ENCODE results near the gene SHB.
"Not testable (repeated sequence)": the region's sequence is repeated elsewhere in the genome, so short reads cannot be mapped to it uniquely, and the experiment has no call there.

SHB gene

GRCh38 chr9:37914154-37914551 lies 154.9 kb downstream of the SHB start:
- DNase-seq: no peak

GRCh38 chr9:37913480-37914153 lies 155.4 kb downstream of the SHB start:
- peak; percentile 65 to 97 for DNase-seq

- DNase-seq: no peak
Measured at GRCh38 chr9:37911271-37911681, 157.8 kb downstream of the SHB start.

GRCh38 chr9:37910271-37910670 lies 158.8 kb downstream of the SHB start:
- DNase-seq: no peak

- not testable (repeated sequence) for DNase-seq
Measured at GRCh38 chr9:37909836-37910235, 159.2 kb downstream of the SHB start.

- no peak for DNase-seq
Measured at GRCh38 chr9:37909326-37909725, 159.7 kb downstream of the SHB start.

- no peak for DNase-seq
Measured at GRCh38 chr9:37908698-37909186, 160.3 kb downstream of the SHB start.

GRCh38 chr9:37908283-37908682 lies 160.7 kb downstream of the SHB start:
- DNase-seq: no peak

- no peak for DNase-seq
Measured at GRCh38 chr9:37906312-37907239, 162.5 kb downstream of the SHB start.

GRCh38 chr9:37905776-37906175 lies 163.3 kb downstream of the SHB start:
- no peak for DNase-seq

GRCh38 chr9:37905131-37905505 lies 163.9 kb downstream of the SHB start:
- no peak for DNase-seq

GRCh38 chr9:37904445-37905130 lies 164.4 kb downstream of the SHB start:
- DNase-seq: no peak

GRCh38 chr9:37903647-37904444 lies 165.2 kb downstream of the SHB start, which contains the start of gene SLC25A51:
SLC25A51 (minus strand) TSS chr9:37904127; CDS start chr9:37888550, 15,577 bp downstream.
- DNase-seq: peak; percentile 79 to 97

- no peak for DNase-seq
Measured at GRCh38 chr9:37902796-37903646, 166.0 kb downstream of the SHB start.

- DNase-seq: no peak
Measured at GRCh38 chr9:37902131-37902530, 166.9 kb downstream of the SHB start.

- no peak for DNase-seq
Measured at GRCh38 chr9:37899041-37899440, 170.0 kb downstream of the SHB start.

GRCh38 chr9:37897665-37898064 lies 171.4 kb downstream of the SHB start:
- DNase-seq: no peak

GRCh38 chr9:37892063-37892462 lies 177.0 kb downstream of the SHB start:
- no peak for DNase-seq

- DNase-seq: not testable (repeated sequence)
Measured at GRCh38 chr9:37891042-37891441, 178.0 kb downstream of the SHB start.

- DNase-seq: no peak
Measured at GRCh38 chr9:37889536-37889935, 179.5 kb downstream of the SHB start.

- not testable (repeated sequence) for DNase-seq
Measured at GRCh38 chr9:37887977-37888583, 180.9 kb downstream of the SHB start.
